Fibroblast of mammary gland (primary cell): Measurements from ENCODE around the gene BMPR1B.

ENCODE experiments used
- DNase-seq: peaks from one replicate; pipeline ENCODE4 v3.0.0-alpha.2; 2010; ENCODE audit warnings: low read depth
- H3K4me3 ChIP-seq: 2 replicates; pipeline ENCODE4 v1.5.1; 2011; ENCODE audit warnings: low read depth, mild to moderate bottlenecking, low read length, moderate library complexity; ENCODE audit not compliant: control insufficient read depth
- TF ChIP-seq, protein P1 (sequence below): conservative IDR thresholded peaks from 2 replicates; pipeline ENCODE4 v1.5.1; 2011; ENCODE audit warnings: low read depth, low read length, inconsistent platforms; ENCODE audit not compliant: control insufficient read depth, insufficient read depth

Gene BMPR1B

DNA sequence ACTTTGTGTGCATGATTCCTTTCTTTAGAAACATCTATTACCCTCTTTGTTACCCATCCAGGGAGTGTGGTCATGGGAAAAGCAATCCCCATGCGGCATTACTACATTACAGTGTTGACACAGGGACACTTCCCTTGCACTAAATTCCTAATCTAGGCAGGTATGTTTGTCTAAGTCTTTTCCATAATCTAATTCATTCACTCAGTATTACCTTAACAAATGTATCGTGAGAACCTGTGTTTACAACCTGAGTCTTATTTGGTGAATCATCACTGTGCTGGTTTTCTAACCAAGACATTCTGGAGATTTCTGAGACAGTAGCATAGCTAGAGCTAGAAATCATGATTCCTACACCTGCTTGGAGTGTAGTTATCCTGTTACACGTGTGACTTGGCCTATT, 326.8 kb downstream of the BMPR1B start:
- TF ChIP-seq, protein P1, sequence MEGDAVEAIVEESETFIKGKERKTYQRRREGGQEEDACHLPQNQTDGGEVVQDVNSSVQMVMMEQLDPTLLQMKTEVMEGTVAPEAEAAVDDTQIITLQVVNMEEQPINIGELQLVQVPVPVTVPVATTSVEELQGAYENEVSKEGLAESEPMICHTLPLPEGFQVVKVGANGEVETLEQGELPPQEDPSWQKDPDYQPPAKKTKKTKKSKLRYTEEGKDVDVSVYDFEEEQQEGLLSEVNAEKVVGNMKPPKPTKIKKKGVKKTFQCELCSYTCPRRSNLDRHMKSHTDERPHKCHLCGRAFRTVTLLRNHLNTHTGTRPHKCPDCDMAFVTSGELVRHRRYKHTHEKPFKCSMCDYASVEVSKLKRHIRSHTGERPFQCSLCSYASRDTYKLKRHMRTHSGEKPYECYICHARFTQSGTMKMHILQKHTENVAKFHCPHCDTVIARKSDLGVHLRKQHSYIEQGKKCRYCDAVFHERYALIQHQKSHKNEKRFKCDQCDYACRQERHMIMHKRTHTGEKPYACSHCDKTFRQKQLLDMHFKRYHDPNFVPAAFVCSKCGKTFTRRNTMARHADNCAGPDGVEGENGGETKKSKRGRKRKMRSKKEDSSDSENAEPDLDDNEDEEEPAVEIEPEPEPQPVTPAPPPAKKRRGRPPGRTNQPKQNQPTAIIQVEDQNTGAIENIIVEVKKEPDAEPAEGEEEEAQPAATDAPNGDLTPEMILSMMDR = no peak
- H3K4me3 ChIP-seq = no peak overlapping the region
- DNase-seq = no peak

DNA sequence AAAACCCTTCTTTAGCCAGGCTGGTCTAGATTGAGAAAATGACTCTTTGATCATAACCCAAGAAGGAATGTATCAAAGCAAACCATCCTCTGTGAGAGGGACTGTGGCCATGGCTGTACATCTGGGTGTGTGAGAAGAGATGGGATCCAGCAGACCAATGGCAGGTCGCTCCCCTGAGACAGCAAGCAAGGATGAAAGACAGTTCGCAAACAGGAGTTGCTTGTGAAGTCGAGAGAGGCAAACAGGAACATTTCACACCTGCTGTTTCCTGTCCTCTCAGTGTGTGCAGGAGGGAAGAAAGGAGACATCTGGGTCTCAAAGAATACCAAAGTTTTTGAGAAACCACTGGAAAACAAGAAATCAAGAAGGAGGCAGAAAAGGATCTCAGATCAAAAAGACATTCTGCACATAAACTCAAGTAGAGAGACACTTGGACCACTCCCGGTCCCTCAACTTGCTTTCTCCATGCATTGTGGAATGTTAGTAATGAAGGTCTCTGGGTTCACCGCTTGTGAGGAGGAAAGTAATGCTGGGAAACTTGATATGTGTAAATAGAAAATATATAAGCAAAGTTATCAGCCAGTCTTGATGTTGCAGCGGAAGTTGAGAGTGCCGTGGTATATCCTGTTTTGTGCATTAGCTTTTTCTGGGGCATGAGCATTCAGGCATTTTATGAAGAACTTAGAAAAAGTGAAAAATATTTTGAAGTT, 327.5 kb downstream of the BMPR1B start:
- H3K4me3 ChIP-seq = no peak overlapping the region
- TF ChIP-seq, protein P1 = no peak
- no peak for DNase-seq

DNA sequence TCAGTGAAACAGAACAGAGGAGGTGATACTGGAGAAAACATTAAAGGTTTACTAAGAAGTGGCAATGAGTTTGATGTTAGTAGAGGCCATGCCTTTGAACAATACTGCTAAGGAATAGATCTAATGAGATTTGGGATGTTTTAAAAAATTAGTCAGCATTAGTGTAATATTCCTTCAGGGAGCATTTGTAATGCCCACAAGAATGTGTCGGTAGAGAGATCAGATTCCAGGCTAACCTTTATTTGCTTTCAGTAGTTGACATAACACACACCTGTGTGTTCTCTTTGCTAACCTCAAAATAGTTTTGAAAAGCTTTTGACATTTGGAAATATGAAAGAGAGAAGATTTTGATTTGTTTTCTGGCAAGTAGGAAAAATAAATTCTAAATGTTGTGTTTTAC, 328.8 kb downstream of the BMPR1B start:
- DNase-seq = no peak
- H3K4me3 ChIP-seq = no peak overlapping the region
- TF ChIP-seq, protein P1 = no peak

DNA sequence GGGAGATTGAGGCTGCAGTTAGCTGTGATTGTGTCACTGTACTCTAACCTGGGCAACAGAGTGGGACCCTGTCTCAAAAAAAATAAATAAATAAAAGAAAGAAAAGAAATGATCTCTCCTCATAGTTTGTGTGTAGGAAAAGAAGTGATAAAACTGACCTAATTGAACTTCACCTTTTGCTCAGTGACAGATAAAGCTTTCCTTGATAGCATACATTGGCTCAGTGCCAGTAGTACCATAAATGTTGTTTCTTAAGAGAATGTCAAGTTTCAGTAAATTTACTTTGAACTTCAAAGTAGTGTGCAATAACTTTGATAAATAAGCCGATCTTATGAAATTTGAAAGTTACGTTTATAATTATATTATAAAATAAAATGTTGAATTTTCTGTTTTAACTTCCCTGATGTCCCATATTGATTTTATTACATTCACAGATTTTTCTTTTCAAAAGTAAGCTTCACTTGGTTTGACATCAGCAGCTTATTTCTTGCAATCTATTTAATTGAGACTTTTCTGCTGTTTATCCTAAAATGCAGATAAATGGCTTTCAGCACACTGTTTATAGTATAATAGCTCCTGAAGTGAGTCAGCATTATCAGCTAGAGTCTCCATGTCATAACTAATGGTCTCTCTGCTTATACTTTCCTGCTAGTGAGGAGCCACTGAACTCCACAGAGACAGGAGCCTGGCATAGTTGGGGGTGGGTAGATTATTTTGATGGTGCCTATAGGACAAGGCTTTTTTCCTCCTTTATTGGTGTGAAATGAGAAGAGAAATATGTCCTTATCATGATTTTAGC, 330.1 kb downstream of the BMPR1B start:
- H3K4me3 ChIP-seq = no peak overlapping the region
- TF ChIP-seq, protein P1 = no peak
- DNase-seq = peak; percentile 19

DNA sequence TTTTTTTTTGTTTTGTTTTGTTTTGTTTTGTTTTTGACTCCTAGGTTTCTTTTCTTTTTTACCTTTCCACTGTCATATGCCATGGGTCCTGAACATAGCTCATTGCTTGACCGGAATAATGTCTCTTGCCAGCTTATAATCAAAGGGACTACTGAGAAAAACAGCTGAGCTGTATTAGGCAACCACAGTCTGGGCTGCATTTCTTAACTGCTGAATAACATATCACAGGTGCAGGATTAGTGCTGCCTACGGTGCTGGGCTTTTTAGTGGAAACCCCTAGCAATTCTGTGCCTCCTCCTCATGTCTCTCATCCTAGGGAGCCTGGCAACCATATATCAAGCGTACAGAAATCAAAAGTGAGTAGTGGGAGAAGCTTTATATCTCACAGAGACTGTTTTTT, 333.5 kb downstream of the BMPR1B start:
- peak; percentile 42 for DNase-seq
- TF ChIP-seq, protein P1 = no peak

DNA sequence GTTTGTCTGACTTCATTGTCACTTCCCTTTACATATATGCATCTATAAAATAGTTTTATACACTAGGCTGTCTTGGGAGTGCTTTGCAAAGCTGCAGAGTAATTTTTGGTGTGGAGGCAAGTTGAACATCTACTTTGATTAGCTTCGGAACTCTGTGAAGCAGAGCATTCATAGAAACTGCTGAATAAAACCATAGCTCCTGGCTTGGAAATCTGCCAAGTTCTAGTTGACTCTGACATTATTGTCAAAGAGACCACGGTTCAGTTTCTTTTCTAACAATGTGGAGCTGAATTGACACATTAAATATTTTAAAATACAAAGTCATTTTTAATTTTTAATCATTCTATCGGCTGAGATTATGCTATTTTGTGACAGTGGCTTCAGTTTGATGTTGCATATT, 335.0 kb downstream of the BMPR1B start:
- H3K4me3 ChIP-seq = no peak overlapping the region
- TF ChIP-seq, protein P1 = no peak
- no peak for DNase-seq

More for the DNA sequence above, 333.5 kb downstream of the BMPR1B start:
- H3K4me3 ChIP-seq = no peak overlapping the region
